H1 (cell line): ENCODE results near the gene EBF3. TPM values are rescaled to one million over a fixed set of nuclear protein-coding genes. Genes with fewer than 3 reads are reported as not detected.

ENCODE experiments used
- CTCF ChIA-PET: fragments of 300-600 bp; sonication (Branson Sonifier 250); formaldehyde crosslinking; loops from one replicate; lab custom pipeline; 2021; ENCODE audit not compliant: partially characterized antibody; lab: Charles Lee
- POLR2A ChIA-PET: fragments of 300-600 bp; sonication (Branson Sonifier 250); formaldehyde crosslinking; loops from one replicate; lab custom pipeline; 2021; ENCODE audit warnings: inconsistent platforms; ENCODE audit not compliant: partially characterized antibody; lab: Charles Lee
- DNase-seq, 2 experiments: peaks; one replicate each; pipeline versions ENCODE4 v3.0.0 to v3.0.0-alpha.2; 2010 to 2022; ENCODE audit warnings: low spot score in 2 of 2, low read depth in 1 of 2, mixed read lengths in 1 of 2
- FAIRE-seq: peaks from 2 replicates; lab custom pipeline; 2011; peaks lifted over from hg19 to GRCh38; lab: Jason Lieb, UNC
- H2AFZ ChIP-seq: 2 replicates; pipeline ENCODE4 v1.8.1; 2012; ENCODE audit warnings: low read length, inconsistent platforms
- H2AK5ac ChIP-seq: 2 replicates; pipeline ENCODE4 v1.6.1; 2013; ENCODE audit warnings: low read depth, low read length
- H2BK120ac ChIP-seq: replicated peaks from 2 replicates; pipeline ENCODE3; 2013; ENCODE audit warnings: low read depth, low read length, inconsistent platforms
- H2BK12ac ChIP-seq: 2 replicates; pipeline ENCODE4 v1.6.1; 2013; ENCODE audit warnings: low read depth, low read length
- H2BK15ac ChIP-seq: 2 replicates; pipeline ENCODE4 v1.6.1; 2013; ENCODE audit warnings: low read length
- H2BK20ac ChIP-seq: 2 replicates; pipeline ENCODE4 v1.6.1; 2013; ENCODE audit warnings: low read length
- H2BK5ac ChIP-seq: 2 replicates; pipeline ENCODE4 v1.6.1; 2013; ENCODE audit warnings: low read depth, low read length
- H3K14ac ChIP-seq: 2 replicates; pipeline ENCODE4 v1.6.1; 2013; ENCODE audit warnings: inconsistent platforms; ENCODE audit not compliant: insufficient read length
- H3K18ac ChIP-seq: 2 replicates; pipeline ENCODE4 v1.6.1; 2013; ENCODE audit warnings: low read length; ENCODE audit errors: extremely low read depth
- H3K23ac ChIP-seq: 2 replicates; pipeline ENCODE4 v1.6.1; 2013; ENCODE audit warnings: inconsistent platforms; ENCODE audit not compliant: insufficient read length
- H3K23me2 ChIP-seq: 2 replicates; pipeline ENCODE4 v1.6.1; 2013; ENCODE audit warnings: low read depth, low read length
- H3K27ac ChIP-seq: 2 replicates; pipeline ENCODE4 v1.6.1; 2011; ENCODE audit warnings: low read depth, low read length, inconsistent platforms
- H3K27me3 ChIP-seq, 4 experiments: replicated peaks in 1 of 4; 1 replicate in 1 of 4; 2 replicates in 3 of 4; pipeline versions ENCODE4 v1.6.1 to v1.8.1; 2011 to 2013; ENCODE audit warnings: low read length in 3 of 4, mild to moderate bottlenecking in 3 of 4, inconsistent platforms in 2 of 4, mixed read lengths in 2 of 4, moderate library complexity in 1 of 4; ENCODE audit not compliant: control insufficient read depth in 3 of 4, insufficient read depth in 3 of 4; ENCODE audit errors: extremely low read depth in 1 of 4
- H3K36me3 ChIP-seq, 4 experiments: 2 replicates each; pipeline versions ENCODE4 v1.6.1 to v1.8.1; 2011 to 2013; ENCODE audit warnings: mild to moderate bottlenecking in 4 of 4, low read length in 3 of 4, moderate library complexity in 2 of 4, control low read depth in 1 of 4, inconsistent platforms in 1 of 4; ENCODE audit not compliant: insufficient read depth in 4 of 4, control insufficient read depth in 2 of 4
- H3K4ac ChIP-seq: replicated peaks from 2 replicates; pipeline ENCODE3; 2013; ENCODE audit warnings: low read length, low read depth, mixed read lengths, inconsistent platforms; ENCODE audit not compliant: insufficient read length
- H3K4me1 ChIP-seq, 4 experiments: replicated peaks in 1 of 4; 1 replicate in 1 of 4; 2 replicates in 3 of 4; pipeline versions ENCODE4 v1.6.1 to v1.8.1; 2011 to 2013; ENCODE audit warnings: low read length in 3 of 4, inconsistent platforms in 2 of 4, mixed read lengths in 1 of 4; ENCODE audit not compliant: insufficient read depth in 4 of 4, control insufficient read depth in 3 of 4
- H3K4me2 ChIP-seq, 2 experiments: 2 replicates each; pipeline versions ENCODE4 v1.6.1 to v1.8.1; 2011 to 2013; ENCODE audit warnings: low read depth in 2 of 2, low read length in 2 of 2, control low read depth in 1 of 2, inconsistent platforms in 1 of 2, mild to moderate bottlenecking in 1 of 2; ENCODE audit not compliant: insufficient read depth in 1 of 2
- H3K4me3 ChIP-seq, 4 experiments: fragments of 200-600, 300-600 bp in 1 of 4; sonication (generic), shearing (Covaris generic), sonication (Bioruptor Twin) in 1 of 4; 2 replicates each; pipeline versions ENCODE4 v1.5.1 to v1.8.1; 2011 to 2016; ENCODE audit warnings: low read length in 4 of 4, low read depth in 3 of 4, control low read depth in 2 of 4, inconsistent platforms in 2 of 4, mild to moderate bottlenecking in 2 of 4, mixed read lengths in 1 of 4, moderate library complexity in 1 of 4; ENCODE audit not compliant: insufficient read depth in 2 of 4; ENCODE audit errors: extremely low read depth in 1 of 4
- H3K56ac ChIP-seq: replicated peaks from 2 replicates; pipeline ENCODE3; 2013; ENCODE audit warnings: low read depth, mild to moderate bottlenecking, mixed read lengths, low read length, inconsistent platforms; ENCODE audit not compliant: insufficient read length
- H3K79me1 ChIP-seq: 2 replicates; pipeline ENCODE4 v1.6.1; 2013; ENCODE audit warnings: low read depth, low read length, control low read depth
- H3K79me2 ChIP-seq, 2 experiments: 2 replicates each; pipeline versions ENCODE4 v1.6.1 to v1.8.1; 2012 to 2013; ENCODE audit warnings: low read length in 2 of 2, mild to moderate bottlenecking in 2 of 2, inconsistent platforms in 1 of 2; ENCODE audit not compliant: insufficient read depth in 2 of 2, control insufficient read depth in 1 of 2
- H3K9ac ChIP-seq, 4 experiments: replicated peaks in 1 of 4; 1 replicate in 1 of 4; 2 replicates in 3 of 4; pipeline versions ENCODE4 v1.6.1 to v1.8.1; 2011 to 2013; ENCODE audit warnings: low read depth in 3 of 4, low read length in 3 of 4, control low read depth in 2 of 4, mild to moderate bottlenecking in 2 of 4, moderate library complexity in 2 of 4, inconsistent platforms in 1 of 4; ENCODE audit errors: extremely low read depth in 1 of 4
- H3K9me3 ChIP-seq, 2 experiments: 2 replicates each; pipeline versions ENCODE4 v1.6.1 to v1.8.1; 2012 to 2013; ENCODE audit warnings: mild to moderate bottlenecking in 2 of 2, moderate library complexity in 2 of 2, control low read depth in 1 of 2, inconsistent platforms in 1 of 2, low read depth in 1 of 2, low read length in 1 of 2, mixed read lengths in 1 of 2; ENCODE audit not compliant: insufficient read depth in 2 of 2
- H4K20me1 ChIP-seq, 2 experiments: replicated peaks in 1 of 2; 2 replicates each; pipeline versions ENCODE3 to v1.8.1; 2011 to 2013; ENCODE audit warnings: inconsistent platforms in 2 of 2, low read length in 2 of 2, mild to moderate bottlenecking in 1 of 2; ENCODE audit not compliant: insufficient read depth in 2 of 2, control insufficient read depth in 1 of 2
- H4K5ac ChIP-seq: 2 replicates; pipeline ENCODE4 v1.6.1; 2013; ENCODE audit warnings: low read length, low read depth, mixed read lengths, inconsistent platforms; ENCODE audit not compliant: insufficient read length
- H4K8ac ChIP-seq: 2 replicates; pipeline ENCODE4 v1.8.0; 2013; ENCODE audit warnings: mild to moderate bottlenecking, moderate library complexity, low read length, inconsistent platforms; ENCODE audit not compliant: insufficient read depth; ENCODE audit errors: extremely low read depth
- H4K91ac ChIP-seq: replicated peaks from 2 replicates; pipeline ENCODE3; 2013; ENCODE audit warnings: low read length, mixed read lengths, inconsistent platforms; ENCODE audit not compliant: insufficient read length
- POLR2AphosphoS5 ChIP-seq: IDR thresholded peaks from 2 replicates; pipeline ENCODE4 v1.6.1; 2011; ENCODE audit warnings: low read depth, low read length
- RNF2 ChIP-seq: fragments of 200-900, 300-1000 bp; sonication (generic); IDR thresholded peaks from 2 replicates; pipeline ENCODE4 v1.7.1; 2016; ENCODE audit warnings: borderline replicate concordance, low read depth, mild to moderate bottlenecking, antibody characterized with exemption, low read length; ENCODE audit not compliant: poor library complexity, severe bottlenecking; ENCODE audit errors: missing control alignments
- SAP30 ChIP-seq: fragments of 300-600 bp; sonication (generic); IDR thresholded peaks from 2 replicates; pipeline ENCODE4 v1.7.1; 2012; ENCODE audit warnings: low read length, moderate library complexity, mild to moderate bottlenecking, inconsistent platforms; ENCODE audit not compliant: insufficient read depth, insufficient replicate concordance
- SP1 ChIP-seq: IDR thresholded peaks from 2 replicates; pipeline ENCODE4 v1.6.1; 2011; ENCODE audit warnings: low read depth, low read length
- WGBS, 2 experiments: shearing (Covaris generic) in 1 of 2; methylation state at CpG; one replicate each; pipeline versions ENCODE4 v1.1.6 to v1.1.7; 2013 to 2015; ENCODE audit warnings: low lambda C conversion rate in 2 of 2, mixed read lengths in 2 of 2, inconsistent platforms in 1 of 2, low coverage in 1 of 2, missing lambda C conversion rate in 1 of 2; ENCODE audit not compliant: insufficient replicate concordance in 2 of 2, insufficient coverage in 1 of 2, insufficient read length in 1 of 2; ENCODE audit errors: extremely low coverage in 1 of 2, missing lambda C conversion rate in 1 of 2; 5-methylcytosine and 5-hydroxymethylcytosine counted together
- polyA plus RNA-seq, 7 experiments: library from polyadenylated mRNA; depleted of rRNA in 3 of 7; stranded (reverse) in 5 of 7; unstranded in 2 of 7; fragments of >200 nt in 5 of 7; fragments of 200-250 nt in 2 of 7; gene quantifications; 1 replicate in 5 of 7; 2 replicates in 1 of 7; 4 replicates in 1 of 7; pipeline versions ENCODE4 v1.2.1 to v1.2.3, GENCODE V29; 2011 to 2013; ENCODE audit warnings: missing spikeins in 2 of 7, mixed read lengths in 2 of 7
- total RNA-seq: library from RNA; stranded (reverse); fragmentation: NEBNext Ultra II Directional; extraction: Animal tissue kit (Norgen Biotek cat#: 25700); gene quantifications from 2 replicates; pipeline ENCODE4 v1.2.1, GENCODE V29; 2021

Gene EBF3
- total and polyA plus RNA-seq, 2 of the 8 experiments (the other 6 are each of a cell fraction or from before 2014, with no cell fraction given): 0.08 to 0.26 TPM

DNA sequence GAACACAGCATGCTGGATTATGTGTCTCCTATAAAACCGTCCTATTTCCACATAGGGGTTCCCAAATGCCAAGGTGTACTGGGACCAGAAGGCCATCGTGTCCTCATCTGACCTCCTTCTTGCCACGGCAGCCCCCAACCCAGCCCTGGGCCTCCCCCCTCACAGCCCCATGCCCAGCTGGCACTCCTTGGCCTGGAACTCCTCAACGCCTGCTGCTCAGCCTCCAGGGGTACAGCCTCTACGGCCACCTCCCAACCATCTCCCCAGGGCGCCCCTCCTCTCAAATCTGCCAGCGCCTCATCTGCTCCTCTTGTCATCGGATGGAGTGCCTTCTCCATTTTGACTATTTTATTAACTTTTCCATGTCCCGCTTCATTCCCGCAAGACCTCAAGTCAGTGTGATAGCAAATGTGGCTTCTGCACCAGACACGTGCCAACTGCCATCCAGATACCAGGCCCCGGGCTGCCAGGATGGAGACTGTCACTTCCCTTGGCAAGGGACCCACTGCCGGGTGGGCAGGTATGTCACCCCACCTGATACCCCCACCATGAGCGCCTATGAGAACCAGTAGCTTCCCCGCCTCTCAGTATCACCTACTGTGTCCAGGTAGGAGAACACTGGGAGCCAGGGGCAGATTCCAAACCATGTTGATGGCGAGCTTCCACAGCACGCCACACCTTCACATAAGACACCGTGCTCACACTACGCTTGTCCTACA lies 106.7 kb downstream of the EBF3 start:
- Histone ChIP-seq H3K18ac (no peak overlapping the region), H2BK15ac (no peak overlapping the region), H2BK20ac (no peak overlapping the region), H3K27ac (no peak overlapping the region), H3K36me3 (no peaks in the 10 kb centered on the region), H3K27me3 (no peaks in the 10 kb centered on the region), H3K9me3 (peaks cover 0 to 3% of the 10 kb centered on the region in 2 experiments; a peak in 1 of 4 replicates), H3K4me3 (no peak overlapping the region), H3K79me2 (no peaks in the 10 kb centered on the region), H3K23me2 (no peaks in the 10 kb centered on the region), H4K5ac (no peak overlapping the region), H2BK120ac (no peak overlapping the region), H3K4ac (no peak overlapping the region), H3K79me1 (no peaks in the 10 kb centered on the region), H3K23ac (no peak overlapping the region), H3K56ac (no peak overlapping the region), H3K14ac (no peak overlapping the region), H2AFZ (no peak overlapping the region), H4K20me1 (no peaks in the 10 kb centered on the region), H3K4me1 (no peaks in the 10 kb centered on the region; a peak in 1 of 7 replicates), H2BK5ac (no peak overlapping the region), H3K4me2 (no peak overlapping the region), H4K8ac (no peak overlapping the region), H4K91ac (no peak overlapping the region), H2BK12ac (no peak overlapping the region), H3K9ac (no peak overlapping the region), H2AK5ac (no peak overlapping the region)
- FAIRE-seq: no peak
- ChIA-PET POLR2A (no interaction called here), CTCF (interaction anchor here (0.8 to 1.0 kb wide), 2 partner anchors 16 to 19 kb away, joined by 3 read pairs; no protein-coding TSS in a partner anchor)
- WGBS, 2 experiments: 86% methylated on average over 19 of the region's 19 CpGs; no CpG with 5 or more reads in 1 of the 2 experiments
- no peak for DNase-seq
- TF ChIP-seq POLR2AphosphoS5 (no peak), SAP30 (no peak), RNF2 (no peak), SP1 (no peak)
